Measurements from ENCODE around the gene RIPK1.
A peak's percentile ranks its signal among the peaks of the same experiment; 100 is the strongest.

Gene RIPK1

GRCh38 chr6:3117912-3118352 is 49.6 kb downstream of the RIPK1 start:
- H3K4me1 ChIP-seq (ENCODE audit: control insufficient read depth in 1 of 2, insufficient read depth in 1 of 2, low read depth in 1 of 2, low read length in 1 of 2) = peaks cover 11 to 16% of the 10 kb centered on the region in 2 experiments
- peak overlapping the region; percentile 89 for H3K27ac ChIP-seq
- peaks cover 23% of the 10 kb centered on the region for H3K27me3 ChIP-seq
- H3K9me3 ChIP-seq = no peaks in the 10 kb centered on the region
- H3K36me3 ChIP-seq = peaks cover 29% of the 10 kb centered on the region
- peak overlapping the region; percentile 63 to 99 for H3K4me3 ChIP-seq (ENCODE audit: low read depth in 1 of 2, low read length in 1 of 2)
- TF ChIP-seq, protein P1, sequence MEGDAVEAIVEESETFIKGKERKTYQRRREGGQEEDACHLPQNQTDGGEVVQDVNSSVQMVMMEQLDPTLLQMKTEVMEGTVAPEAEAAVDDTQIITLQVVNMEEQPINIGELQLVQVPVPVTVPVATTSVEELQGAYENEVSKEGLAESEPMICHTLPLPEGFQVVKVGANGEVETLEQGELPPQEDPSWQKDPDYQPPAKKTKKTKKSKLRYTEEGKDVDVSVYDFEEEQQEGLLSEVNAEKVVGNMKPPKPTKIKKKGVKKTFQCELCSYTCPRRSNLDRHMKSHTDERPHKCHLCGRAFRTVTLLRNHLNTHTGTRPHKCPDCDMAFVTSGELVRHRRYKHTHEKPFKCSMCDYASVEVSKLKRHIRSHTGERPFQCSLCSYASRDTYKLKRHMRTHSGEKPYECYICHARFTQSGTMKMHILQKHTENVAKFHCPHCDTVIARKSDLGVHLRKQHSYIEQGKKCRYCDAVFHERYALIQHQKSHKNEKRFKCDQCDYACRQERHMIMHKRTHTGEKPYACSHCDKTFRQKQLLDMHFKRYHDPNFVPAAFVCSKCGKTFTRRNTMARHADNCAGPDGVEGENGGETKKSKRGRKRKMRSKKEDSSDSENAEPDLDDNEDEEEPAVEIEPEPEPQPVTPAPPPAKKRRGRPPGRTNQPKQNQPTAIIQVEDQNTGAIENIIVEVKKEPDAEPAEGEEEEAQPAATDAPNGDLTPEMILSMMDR (IDR thresholded peaks at IDR 0.05) = no peak

- H3K4me1 ChIP-seq (ENCODE audit: control insufficient read depth in 1 of 2, insufficient read depth in 1 of 2, low read depth in 1 of 2, low read length in 1 of 2) = peaks cover 11 to 16% of the 10 kb centered on the region in 2 experiments
- peaks cover 24% of the 10 kb centered on the region for H3K36me3 ChIP-seq
- H3K4me3 ChIP-seq (ENCODE audit: low read depth in 1 of 2, low read length in 1 of 2) = peak within 1 kb of the TSS; percentile 63 to 99
- H3K9me3 ChIP-seq = no peaks in the 10 kb centered on the region
- TF ChIP-seq, protein P1 (IDR thresholded peaks at IDR 0.05) = peak; percentile 49
- H3K27me3 ChIP-seq = peaks cover 23% of the 10 kb centered on the region
- peak within 1 kb of the TSS; percentile 89 for H3K27ac ChIP-seq
These were observed 50.2 kb downstream of the RIPK1 start, which contains the start of gene BPHL for GRCh38 chr6:3118353-3119039. Gene BPHL (plus strand): TSS chr6:3118711. CDS start chr6:3118741, 30 bp downstream.

GRCh38 chr6:3119040-3119723 is 50.9 kb downstream of the RIPK1 start:
- no peaks in the 10 kb centered on the region for H3K9me3 ChIP-seq
- H3K27me3 ChIP-seq = peaks cover 23% of the 10 kb centered on the region
- H3K4me1 ChIP-seq (ENCODE audit: control insufficient read depth in 1 of 2, insufficient read depth in 1 of 2, low read depth in 1 of 2, low read length in 1 of 2) = peaks cover 11 to 16% of the 10 kb centered on the region in 2 experiments
- peak overlapping the region; percentile 89 for H3K27ac ChIP-seq
- peak overlapping the region; percentile 63 to 99 for H3K4me3 ChIP-seq (ENCODE audit: low read depth in 1 of 2, low read length in 1 of 2)
- peaks cover 17% of the 10 kb centered on the region for H3K36me3 ChIP-seq
- TF ChIP-seq, protein P1 (IDR thresholded peaks at IDR 0.05) = no peak

GRCh38 chr6:3120765-3121089 is 52.4 kb downstream of the RIPK1 start:
- H3K4me3 ChIP-seq (ENCODE audit: low read depth in 1 of 2, low read length in 1 of 2) = no peak overlapping the region
- no peak overlapping the region for H3K27ac ChIP-seq
- H3K4me1 ChIP-seq (ENCODE audit: control insufficient read depth in 1 of 2, insufficient read depth in 1 of 2, low read depth in 1 of 2, low read length in 1 of 2) = peaks cover 11 to 16% of the 10 kb centered on the region in 2 experiments
- peaks cover 23% of the 10 kb centered on the region for H3K27me3 ChIP-seq
- H3K36me3 ChIP-seq = peaks cover 1% of the 10 kb centered on the region
- no peaks in the 10 kb centered on the region for H3K9me3 ChIP-seq
- TF ChIP-seq, protein P1 (IDR thresholded peaks at IDR 0.05) = no peak

GRCh38 chr6:3122823-3123182 is 54.5 kb downstream of the RIPK1 start:
- TF ChIP-seq, protein P1 (IDR thresholded peaks at IDR 0.05) = no peak
- peaks cover 23% of the 10 kb centered on the region for H3K27me3 ChIP-seq
- no peak overlapping the region for H3K4me3 ChIP-seq (ENCODE audit: low read depth in 1 of 2, low read length in 1 of 2)
- no peak overlapping the region for H3K27ac ChIP-seq
- H3K4me1 ChIP-seq (ENCODE audit: control insufficient read depth in 1 of 2, insufficient read depth in 1 of 2, low read depth in 1 of 2, low read length in 1 of 2) = peaks cover 13 to 14% of the 10 kb centered on the region in 2 experiments
- no peaks in the 10 kb centered on the region for H3K9me3 ChIP-seq
- no peaks in the 10 kb centered on the region for H3K36me3 ChIP-seq
